Trophoblast cell (in vitro differentiated cells and primary cell): ENCODE results near the gene KCNMA1.

Source experiments
- DNase-seq, 2 donors: peaks; one replicate each; pipeline ENCODE4 v3.0.0-alpha.2; 2016
- H2AFZ ChIP-seq: 2 replicates; pipeline ENCODE4 v1.6.1; 2013; ENCODE audit warnings: low read length, moderate library complexity, mild to moderate bottlenecking; ENCODE audit not compliant: insufficient read depth, poor library complexity
- H2AK5ac ChIP-seq: 2 replicates; pipeline ENCODE4 v1.6.1; 2013; ENCODE audit warnings: mild to moderate bottlenecking, low read length
- H2BK120ac ChIP-seq: 2 replicates; pipeline ENCODE4 v1.6.1; 2013; ENCODE audit warnings: low read length, mild to moderate bottlenecking, moderate library complexity; ENCODE audit not compliant: insufficient read depth, poor library complexity
- H2BK12ac ChIP-seq: 2 replicates; pipeline ENCODE4 v1.6.1; 2013; ENCODE audit warnings: mild to moderate bottlenecking, low read length, moderate library complexity
- H2BK5ac ChIP-seq: 2 replicates; pipeline ENCODE4 v1.6.1; 2013; ENCODE audit warnings: low read length, low read depth, moderate library complexity, mild to moderate bottlenecking; ENCODE audit not compliant: poor library complexity
- H3K14ac ChIP-seq: 2 replicates; pipeline ENCODE4 v1.6.1; 2013; ENCODE audit warnings: mild to moderate bottlenecking, low read length
- H3K18ac ChIP-seq: 2 replicates; pipeline ENCODE4 v1.6.1; 2013; ENCODE audit warnings: mild to moderate bottlenecking, low read length
- H3K23ac ChIP-seq: 2 replicates; pipeline ENCODE4 v1.6.1; 2013; ENCODE audit warnings: low read length
- H3K27ac ChIP-seq: 2 replicates; pipeline ENCODE4 v1.5.1; 2013; ENCODE audit warnings: low read depth, mild to moderate bottlenecking, inconsistent platforms, low read length, moderate library complexity
- H3K27me3 ChIP-seq: 2 replicates; pipeline ENCODE4 v1.6.1; 2013; ENCODE audit warnings: inconsistent platforms, mild to moderate bottlenecking, low read length, moderate library complexity; ENCODE audit not compliant: insufficient read depth
- H3K36me3 ChIP-seq, 2 experiments: 1 replicate in 1 of 2; 2 replicates in 1 of 2; pipeline ENCODE4 v1.6.1; 2013; ENCODE audit warnings: low read length in 2 of 2, mild to moderate bottlenecking in 2 of 2, moderate library complexity in 1 of 2; ENCODE audit not compliant: insufficient read depth in 2 of 2, control insufficient read depth in 1 of 2
- H3K4ac ChIP-seq: 2 replicates; pipeline ENCODE4 v1.6.1; 2013; ENCODE audit warnings: low read depth, mild to moderate bottlenecking, low read length, moderate library complexity
- H3K4me1 ChIP-seq, 2 experiments: 1 replicate in 1 of 2; 2 replicates in 1 of 2; pipeline ENCODE4 v1.6.1; 2013; ENCODE audit warnings: low read length in 2 of 2, mild to moderate bottlenecking in 2 of 2, moderate library complexity in 1 of 2; ENCODE audit not compliant: insufficient read depth in 2 of 2, control insufficient read depth in 1 of 2
- H3K4me2 ChIP-seq: 2 replicates; pipeline ENCODE4 v1.6.1; 2013; ENCODE audit warnings: inconsistent platforms, mild to moderate bottlenecking, low read length, moderate library complexity
- H3K4me3 ChIP-seq: 2 replicates; pipeline ENCODE4 v1.5.1; 2013; ENCODE audit warnings: mild to moderate bottlenecking, low read depth, low read length, inconsistent platforms
- H3K79me1 ChIP-seq: one replicate; pipeline ENCODE4 v1.6.1; 2013; ENCODE audit warnings: low read length
- H3K79me2 ChIP-seq: 2 replicates; pipeline ENCODE4 v1.6.1; 2013; ENCODE audit warnings: low read length, mild to moderate bottlenecking; ENCODE audit not compliant: control insufficient read depth, insufficient read depth, poor library complexity
- H3K9ac ChIP-seq: 2 replicates; pipeline ENCODE4 v1.6.1; 2013; ENCODE audit warnings: mild to moderate bottlenecking, low read length
- H3K9me3 ChIP-seq: 2 replicates; pipeline ENCODE4 v1.6.1; 2013; ENCODE audit warnings: low read depth, mild to moderate bottlenecking, control low read depth, inconsistent platforms, low read length; ENCODE audit not compliant: insufficient read depth
- H4K12ac ChIP-seq: 2 replicates; pipeline ENCODE4 v1.6.1; 2013; ENCODE audit warnings: low read depth, mild to moderate bottlenecking, low read length, moderate library complexity
- H4K8ac ChIP-seq: 2 replicates; pipeline ENCODE4 v1.6.1; 2013; ENCODE audit warnings: low read depth, mild to moderate bottlenecking, low read length, moderate library complexity
- H4K91ac ChIP-seq: one replicate; pipeline ENCODE4 v1.6.1; 2013; ENCODE audit warnings: low read depth, mild to moderate bottlenecking, low read length, moderate library complexity
- WGBS: extraction: QIAGEN DNeasy Blood & Tissue Kit; methylation state at CpG from one replicate; pipeline ENCODE4 v1.1.7; 2013; ENCODE audit warnings: missing lambda C conversion rate; ENCODE audit not compliant: insufficient read length, insufficient coverage; ENCODE audit errors: extremely low coverage; 5-methylcytosine and 5-hydroxymethylcytosine counted together

The KCNMA1 gene

DNA sequence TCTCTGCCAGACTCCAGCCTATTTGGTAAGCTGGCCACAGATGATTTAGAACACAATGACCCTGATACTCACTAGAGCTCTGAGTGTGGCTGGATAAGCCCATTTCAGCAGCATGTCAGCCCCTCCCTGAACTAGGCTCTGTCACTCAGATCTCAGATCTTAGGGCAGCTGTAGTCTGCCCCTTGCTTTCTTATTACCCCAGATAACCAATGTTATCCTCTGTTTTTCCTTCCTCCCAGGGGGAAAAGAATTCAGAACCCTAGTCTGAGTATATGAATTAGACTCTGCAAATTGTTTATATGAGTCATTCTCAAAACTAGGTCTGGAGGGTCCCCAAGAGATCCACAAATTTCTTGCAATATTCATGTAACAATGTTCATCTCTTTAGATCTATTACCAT, 286.2 kb downstream of the KCNMA1 start:
- Histone ChIP-seq H3K27me3 (no peaks in the 10 kb centered on the region), H3K4me2 (no peak overlapping the region), H2BK120ac (no peak overlapping the region), H4K8ac (no peak overlapping the region), H3K4me1 (peaks cover 0 to 5% of the 10 kb centered on the region in 2 experiments), H3K27ac (no peak overlapping the region), H3K23ac (no peak overlapping the region), H4K91ac (no peak overlapping the region), H2AFZ (no peak overlapping the region), H2AK5ac (no peak overlapping the region), H4K12ac (no peak overlapping the region), H3K14ac (no peak overlapping the region), H2BK5ac (no peak overlapping the region), H3K9ac (no peak overlapping the region), H3K79me2 (no peaks in the 10 kb centered on the region), H3K4ac (no peak overlapping the region), H2BK12ac (no peak overlapping the region), H3K79me1 (no peaks in the 10 kb centered on the region), H3K9me3 (no peaks in the 10 kb centered on the region), H3K18ac (no peak overlapping the region), H3K36me3 (peaks cover 0 to 3% of the 10 kb centered on the region in 2 experiments), H3K4me3 (no peak overlapping the region)
- no peak for DNase-seq

DNA sequence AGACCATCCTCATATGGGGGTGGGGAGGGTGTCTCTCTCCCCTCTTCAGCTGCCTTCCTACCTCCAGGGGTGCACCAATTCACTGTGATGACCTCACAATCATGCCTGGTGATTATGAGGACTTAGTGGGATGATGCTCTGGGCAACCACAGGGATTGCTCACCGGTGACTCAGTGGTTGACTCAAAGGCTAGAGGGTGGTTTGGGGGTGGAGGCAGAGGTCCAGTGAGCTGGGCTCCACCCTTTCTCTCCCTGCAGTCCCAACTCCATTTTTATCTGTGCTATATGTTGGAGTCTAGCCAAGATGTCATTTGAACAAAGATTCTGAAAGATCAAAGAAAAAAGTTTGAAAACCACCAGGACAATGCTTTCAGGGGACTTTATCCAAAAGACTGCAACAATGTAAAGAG, 286.9 kb downstream of the KCNMA1 start:
- Histone ChIP-seq H3K27me3 (no peaks in the 10 kb centered on the region), H4K12ac (no peak overlapping the region), H4K8ac (no peak overlapping the region), H3K4me2 (no peak overlapping the region), H3K9ac (no peak overlapping the region), H3K27ac (no peak overlapping the region), H2AK5ac (no peak overlapping the region), H3K9me3 (no peaks in the 10 kb centered on the region), H3K18ac (no peak overlapping the region), H3K4me3 (no peak overlapping the region), H3K4me1 (peaks cover 0 to 5% of the 10 kb centered on the region in 2 experiments), H3K79me2 (no peaks in the 10 kb centered on the region), H3K36me3 (peaks cover under 1 to 3% of the 10 kb centered on the region in 2 experiments), H2AFZ (no peak overlapping the region), H3K4ac (no peak overlapping the region), H2BK12ac (no peak overlapping the region), H3K79me1 (no peaks in the 10 kb centered on the region), H3K14ac (no peak overlapping the region), H3K23ac (no peak overlapping the region), H4K91ac (no peak overlapping the region), H2BK120ac (no peak overlapping the region), H2BK5ac (no peak overlapping the region)
- WGBS, result no CpG with 5 or more reads among the region's 1 CpG
- DNase-seq, result peak; percentile 28 to 46

DNA sequence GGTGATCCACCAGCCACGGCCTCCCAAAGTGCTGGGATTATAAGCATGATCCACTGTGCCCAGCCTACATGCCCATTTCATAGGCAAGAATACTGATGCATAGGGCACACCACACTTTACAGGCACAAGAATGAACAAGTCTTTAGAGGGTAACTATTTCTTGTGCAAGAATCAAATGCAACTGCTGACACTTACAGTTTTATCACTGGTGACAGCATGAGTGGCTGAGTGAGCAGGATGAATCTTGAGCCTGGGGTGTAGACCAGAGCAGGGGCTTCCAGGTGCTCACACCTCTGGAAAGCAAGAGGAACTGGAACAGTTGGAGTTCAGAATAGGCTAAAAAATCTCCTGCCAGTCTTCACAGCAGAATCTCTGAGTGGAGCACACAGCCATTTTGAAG, 287.5 kb downstream of the KCNMA1 start:
- H3K79me1 ChIP-seq, result no peaks in the 10 kb centered on the region
- H3K4me2 ChIP-seq, result no peak overlapping the region
- no peak overlapping the region for H3K4me3 ChIP-seq
- no peak overlapping the region for H2BK120ac ChIP-seq
- H3K27me3 ChIP-seq, result no peaks in the 10 kb centered on the region
- peaks cover 3% of the 10 kb centered on the region in 2 experiments for H3K36me3 ChIP-seq
- DNase-seq, result no peak
- H2AK5ac ChIP-seq, result no peak overlapping the region
- no peak overlapping the region for H2BK5ac ChIP-seq
- H4K91ac ChIP-seq, result no peak overlapping the region
- no peak overlapping the region for H3K9ac ChIP-seq
- H2AFZ ChIP-seq, result no peak overlapping the region
- no peak overlapping the region for H3K4ac ChIP-seq
- no peak overlapping the region for H3K14ac ChIP-seq
- no peak overlapping the region for H2BK12ac ChIP-seq
- no CpG with 5 or more reads among the region's 1 CpG for WGBS
- H3K9me3 ChIP-seq, result no peaks in the 10 kb centered on the region
- H3K27ac ChIP-seq, result no peak overlapping the region
- H3K23ac ChIP-seq, result no peak overlapping the region
- H3K79me2 ChIP-seq, result no peaks in the 10 kb centered on the region
- no peak overlapping the region for H4K8ac ChIP-seq
- no peak overlapping the region for H4K12ac ChIP-seq
- H3K4me1 ChIP-seq, result peaks cover 0 to 5% of the 10 kb centered on the region in 2 experiments
- H3K18ac ChIP-seq, result no peak overlapping the region

DNA sequence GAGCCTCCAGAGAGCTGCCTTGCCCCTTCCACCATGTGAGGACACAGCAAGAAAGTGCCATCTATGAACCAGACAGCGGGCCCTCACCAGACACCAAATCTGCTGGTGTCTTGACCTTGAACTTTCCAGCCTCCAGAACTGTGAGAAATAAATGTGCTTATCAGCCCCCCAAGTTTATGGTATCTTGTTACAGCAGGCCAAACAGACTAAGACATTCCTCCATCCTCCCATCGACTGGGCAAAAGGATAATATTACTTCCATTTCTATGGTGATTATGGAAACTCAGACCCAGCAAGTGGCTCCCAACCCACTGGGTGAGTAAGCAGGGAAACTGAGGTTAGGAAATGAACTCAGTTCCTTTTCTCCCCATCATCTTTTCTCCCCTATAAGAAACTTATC, 288.4 kb downstream of the KCNMA1 start:
- Histone ChIP-seq H3K79me1 (no peaks in the 10 kb centered on the region), H2BK120ac (no peak overlapping the region), H4K8ac (no peak overlapping the region), H3K4me1 (peaks cover 0 to 5% of the 10 kb centered on the region in 2 experiments), H3K9me3 (no peaks in the 10 kb centered on the region), H3K27ac (no peak overlapping the region), H2BK5ac (no peak overlapping the region), H2BK12ac (no peak overlapping the region), H3K9ac (no peak overlapping the region), H2AFZ (no peak overlapping the region), H3K36me3 (peaks cover 3% of the 10 kb centered on the region in 2 experiments), H3K4ac (no peak overlapping the region), H3K27me3 (no peaks in the 10 kb centered on the region), H3K4me2 (no peak overlapping the region), H3K14ac (no peak overlapping the region), H4K91ac (no peak overlapping the region), H3K4me3 (no peak overlapping the region), H2AK5ac (no peak overlapping the region), H4K12ac (no peak overlapping the region), H3K23ac (no peak overlapping the region), H3K79me2 (no peaks in the 10 kb centered on the region), H3K18ac (no peak overlapping the region)
- no CpG with 5 or more reads among the region's 2 CpGs for WGBS
- DNase-seq, result no peak
